Measurements from ENCODE around the gene CNKSR3.

- no peak for TF ChIP-seq EP300 (IDR thresholded peaks at IDR 0.05; ENCODE audit: borderline replicate concordance in 1 of 2, low read depth in 2 of 2, low read length in 2 of 2)
- no peak for TF ChIP-seq EGR1 (IDR thresholded peaks at IDR 0.05; ENCODE audit: borderline replicate concordance, low read depth, low read length)
- no peak for TF ChIP-seq CHD1 (IDR thresholded peaks at IDR 0.05; ENCODE audit: low read depth, low read length)
- no peak for TF ChIP-seq POLR2AphosphoS5 (IDR thresholded peaks at IDR 0.05; ENCODE audit: low read depth, low read length)
- TF ChIP-seq EZH2 (IDR thresholded peaks at IDR 0.05; ENCODE audit: low read depth, low read length, severe bottlenecking) = no peak
- TF ChIP-seq CTCF (IDR thresholded peaks at IDR 0.05; ENCODE audit: control extremely low read depth in 1 of 3, insufficient read depth in 1 of 3, low read depth in 1 of 3, low read length in 3 of 3) = no peak
- no peak for TF ChIP-seq HDAC2 (IDR thresholded peaks at IDR 0.05; ENCODE audit: borderline replicate concordance in 1 of 2, low read depth in 2 of 2, low read length in 2 of 2)
- TF ChIP-seq TAF1 (IDR thresholded peaks at IDR 0.05; ENCODE audit: low read depth, low read length) = no peak
- TF ChIP-seq YY1 (IDR thresholded peaks at IDR 0.05; ENCODE audit: low read depth, low read length) = no peak
- TF ChIP-seq TCF12 (IDR thresholded peaks at IDR 0.05; ENCODE audit: low read depth, low read length) = no peak
Observed at GRCh38 chr6:154445417-154445816, 65.1 kb downstream of the CNKSR3 start.
